ENCODE results near the gene ZNF30.
A peak's percentile ranks its signal among the peaks of the same experiment; 100 is the strongest.

Gene ZNF30

DNA sequence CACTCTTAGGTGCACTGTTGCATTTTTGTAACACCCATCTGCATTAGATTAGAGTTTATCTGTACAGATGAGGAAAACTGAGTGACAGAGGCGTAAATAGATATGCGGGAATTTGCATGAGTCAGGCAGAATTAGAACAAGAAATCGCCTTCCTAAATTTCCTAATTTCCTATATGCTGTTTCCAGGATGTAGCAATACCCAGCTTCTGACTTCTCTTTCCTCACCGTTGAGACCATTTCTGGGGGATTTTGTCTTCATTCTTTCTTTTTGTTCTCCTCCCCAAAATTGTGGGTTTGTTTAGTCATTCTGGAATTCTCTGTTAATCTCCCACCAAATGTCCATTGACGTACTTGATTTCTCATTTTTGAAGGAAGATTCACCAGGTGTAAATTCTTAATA lies 47.9 kb downstream of the ZNF30 start:
- no peak overlapping the region for H3K4me3 ChIP-seq (ENCODE audit: low read length)

DNA sequence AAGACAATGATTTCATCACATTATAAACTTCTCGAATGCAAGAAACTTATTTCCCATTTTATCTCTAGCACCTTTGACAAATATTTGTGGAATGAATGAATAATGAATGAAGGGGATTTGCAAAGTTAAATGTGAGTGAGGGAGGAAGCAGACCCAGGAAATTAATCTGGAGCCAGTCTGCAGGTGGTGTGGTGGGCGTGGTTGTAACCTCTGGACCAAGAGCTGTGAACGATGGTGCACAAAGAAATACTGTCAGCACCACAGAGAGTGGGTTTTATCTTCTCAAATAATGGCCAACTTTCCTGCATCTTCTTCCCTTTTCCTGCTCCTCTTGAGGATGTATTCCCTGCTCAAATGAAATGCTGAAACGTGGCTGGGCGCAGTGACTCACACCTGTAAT lies 48.4 kb downstream of the ZNF30 start:
- no peaks in the 10 kb centered on the region for H3K36me3 ChIP-seq (ENCODE audit: control insufficient read depth, insufficient read depth, low read length, severe bottlenecking)
- peaks cover 17% of the 10 kb centered on the region for H3K27me3 ChIP-seq (replicated peaks; ENCODE audit: control insufficient read depth, insufficient read depth, low read length)
- H3K9ac ChIP-seq (ENCODE audit: low read length) = no peak overlapping the region
- peaks cover 15% of the 10 kb centered on the region for H3K4me1 ChIP-seq (ENCODE audit: control insufficient read depth, insufficient read depth, low read length)
- no peak overlapping the region for H3K4me3 ChIP-seq (ENCODE audit: low read length)
- no peak for DNase-seq (ENCODE audit: low read depth)
- H3K9me3 ChIP-seq (ENCODE audit: control insufficient read depth, low read length) = peaks cover 9% of the 10 kb centered on the region

More for the DNA sequence above, 47.9 kb downstream of the ZNF30 start:
- peaks cover 9% of the 10 kb centered on the region for H3K9me3 ChIP-seq (ENCODE audit: control insufficient read depth, low read length)
- H3K4me1 ChIP-seq (ENCODE audit: control insufficient read depth, insufficient read depth, low read length) = peaks cover 15% of the 10 kb centered on the region
- peaks cover 17% of the 10 kb centered on the region for H3K27me3 ChIP-seq (replicated peaks; ENCODE audit: control insufficient read depth, insufficient read depth, low read length)
- H3K36me3 ChIP-seq (ENCODE audit: control insufficient read depth, insufficient read depth, low read length, severe bottlenecking) = no peaks in the 10 kb centered on the region
- H3K9ac ChIP-seq (ENCODE audit: low read length) = no peak overlapping the region
- no peak for DNase-seq (ENCODE audit: low read depth)

DNA sequence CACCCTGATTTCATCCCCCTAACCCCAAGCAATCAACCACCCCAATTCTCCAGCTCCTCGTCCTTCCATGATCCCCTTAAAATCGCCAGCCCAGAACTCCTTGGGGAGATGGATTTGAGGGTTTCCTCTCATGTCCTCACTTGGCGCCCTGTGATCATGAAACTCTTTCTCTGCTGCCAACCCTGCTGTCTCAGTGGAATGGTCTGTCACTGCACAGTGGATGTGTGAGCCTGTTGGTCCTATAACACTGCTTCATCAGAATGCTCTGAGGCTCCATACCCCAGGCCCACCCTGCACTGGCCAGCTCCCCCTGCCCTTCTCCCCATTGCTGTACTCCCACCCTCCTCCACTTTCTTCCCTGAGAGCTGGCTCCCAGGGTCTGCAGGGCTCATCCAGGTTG lies 49.9 kb downstream of the ZNF30 start:
- H3K4me3 ChIP-seq (ENCODE audit: low read length) = no peak overlapping the region
- H3K36me3 ChIP-seq (ENCODE audit: control insufficient read depth, insufficient read depth, low read length, severe bottlenecking) = no peaks in the 10 kb centered on the region
- H3K27me3 ChIP-seq (replicated peaks; ENCODE audit: control insufficient read depth, insufficient read depth, low read length) = peaks cover 17% of the 10 kb centered on the region
- DNase-seq (ENCODE audit: low read depth) = no peak
- H3K9ac ChIP-seq (ENCODE audit: low read length) = no peak overlapping the region
- H3K9me3 ChIP-seq (ENCODE audit: control insufficient read depth, low read length) = peaks cover 9% of the 10 kb centered on the region
- peaks cover 15% of the 10 kb centered on the region for H3K4me1 ChIP-seq (ENCODE audit: control insufficient read depth, insufficient read depth, low read length)

DNA sequence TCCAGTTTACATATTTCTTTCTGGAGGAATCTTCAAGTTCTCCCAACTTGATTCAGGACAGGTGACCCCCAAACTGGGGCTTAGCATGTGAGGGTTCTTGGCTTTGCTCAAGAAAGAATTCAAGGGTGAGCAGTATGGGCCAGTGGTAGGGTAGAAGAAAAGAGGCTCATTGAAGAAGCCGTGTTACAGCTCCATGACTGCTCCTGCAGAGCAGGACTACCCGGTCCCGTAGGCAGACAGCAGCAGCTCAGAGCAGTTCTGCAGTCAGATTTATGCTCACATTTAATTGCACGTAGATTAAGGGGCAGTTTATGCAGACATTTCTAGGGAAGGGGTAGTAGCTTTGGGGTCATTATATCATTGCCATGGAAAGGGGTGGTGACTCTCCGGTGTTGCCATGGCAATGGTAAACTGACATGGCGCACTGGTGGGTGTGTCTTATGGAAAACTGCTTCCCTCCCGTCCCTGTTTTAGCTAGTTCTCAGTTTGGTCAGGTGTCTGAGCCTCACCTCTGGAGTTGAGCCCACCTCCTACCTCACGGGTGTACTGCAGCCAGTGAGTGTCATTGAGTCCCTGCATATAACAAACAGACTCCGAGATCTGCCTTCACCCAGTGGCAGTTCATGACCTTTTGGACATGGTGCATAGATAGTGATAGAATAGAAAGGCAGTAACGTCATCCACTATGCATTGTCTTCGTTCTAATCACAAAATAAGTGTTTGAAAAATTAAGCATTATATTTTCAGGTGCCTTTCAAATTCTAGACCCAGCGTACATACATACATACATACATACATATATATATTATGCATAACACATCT lies 53.3 kb downstream of the ZNF30 start:
- no peaks in the 10 kb centered on the region for H3K36me3 ChIP-seq (ENCODE audit: control insufficient read depth, insufficient read depth, low read length, severe bottlenecking)
- no peak overlapping the region for H3K4me3 ChIP-seq (ENCODE audit: low read length)
- DNase-seq (ENCODE audit: low read depth) = no peak
- H3K9ac ChIP-seq (ENCODE audit: low read length) = no peak overlapping the region
- H3K9me3 ChIP-seq (ENCODE audit: control insufficient read depth, low read length) = peaks cover 12% of the 10 kb centered on the region
- peaks cover 7% of the 10 kb centered on the region for H3K27me3 ChIP-seq (replicated peaks; ENCODE audit: control insufficient read depth, insufficient read depth, low read length)
- peaks cover 4% of the 10 kb centered on the region for H3K4me1 ChIP-seq (ENCODE audit: control insufficient read depth, insufficient read depth, low read length)

DNA sequence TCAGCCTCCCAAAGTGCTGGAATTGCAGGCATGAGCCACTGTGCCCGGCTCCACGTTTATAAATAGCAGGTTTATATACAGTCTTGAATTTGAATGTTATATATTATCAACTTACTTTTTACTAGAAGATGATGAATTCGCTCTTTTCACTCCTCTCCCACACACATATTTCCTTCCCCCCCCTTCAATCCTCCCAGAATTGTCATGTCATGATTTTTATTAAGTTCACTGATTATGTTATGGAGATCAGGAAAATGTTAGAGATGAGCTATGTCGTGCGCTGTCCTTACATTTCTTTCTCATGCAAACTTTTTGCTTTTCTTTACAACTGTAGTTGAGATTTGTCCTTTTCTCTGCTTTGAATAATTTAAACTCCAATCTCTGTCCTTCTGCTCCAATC lies 55.6 kb downstream of the ZNF30 start:
- Histone ChIP-seq H3K9me3 (ENCODE audit: control insufficient read depth, low read length) (peaks cover 4% of the 10 kb centered on the region), H3K9ac (ENCODE audit: low read length) (no peak overlapping the region), H3K27me3 (replicated peaks; ENCODE audit: control insufficient read depth, insufficient read depth, low read length) (peaks cover 7% of the 10 kb centered on the region), H3K36me3 (ENCODE audit: control insufficient read depth, insufficient read depth, low read length, severe bottlenecking) (no peaks in the 10 kb centered on the region), H3K4me3 (ENCODE audit: low read length) (no peak overlapping the region), H3K4me1 (ENCODE audit: control insufficient read depth, insufficient read depth, low read length) (peaks cover 4% of the 10 kb centered on the region)
- DNase-seq (ENCODE audit: low read depth) = no peak

DNA sequence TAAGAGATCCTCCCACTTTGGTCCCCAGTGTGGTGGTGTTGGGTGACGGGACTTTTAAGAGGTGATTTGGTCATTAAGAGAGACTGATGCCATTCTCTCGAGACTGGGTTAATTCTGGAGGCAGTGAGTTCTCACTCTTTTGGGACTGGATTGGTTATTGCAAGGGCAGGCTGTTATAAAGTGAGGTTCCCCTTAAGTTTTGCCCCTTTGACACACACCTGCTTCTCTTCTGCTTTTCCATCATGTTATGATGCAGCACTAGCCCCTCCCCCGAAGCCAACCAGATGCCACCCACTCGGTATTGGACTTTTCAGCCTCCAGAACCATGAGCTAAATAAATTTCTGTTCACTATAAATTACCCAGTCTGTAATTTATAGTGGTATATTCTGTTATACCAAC lies 57.1 kb downstream of the ZNF30 start:
- H3K36me3 ChIP-seq (ENCODE audit: control insufficient read depth, insufficient read depth, low read length, severe bottlenecking) = no peaks in the 10 kb centered on the region
- H3K9ac ChIP-seq (ENCODE audit: low read length) = no peak overlapping the region
- H3K27me3 ChIP-seq (replicated peaks; ENCODE audit: control insufficient read depth, insufficient read depth, low read length) = peaks cover 7% of the 10 kb centered on the region
- H3K9me3 ChIP-seq (ENCODE audit: control insufficient read depth, low read length) = peaks cover 4% of the 10 kb centered on the region
- peaks cover 4% of the 10 kb centered on the region for H3K4me1 ChIP-seq (ENCODE audit: control insufficient read depth, insufficient read depth, low read length)
- no peak for DNase-seq (ENCODE audit: low read depth)
- no peak overlapping the region for H3K4me3 ChIP-seq (ENCODE audit: low read length)

DNA sequence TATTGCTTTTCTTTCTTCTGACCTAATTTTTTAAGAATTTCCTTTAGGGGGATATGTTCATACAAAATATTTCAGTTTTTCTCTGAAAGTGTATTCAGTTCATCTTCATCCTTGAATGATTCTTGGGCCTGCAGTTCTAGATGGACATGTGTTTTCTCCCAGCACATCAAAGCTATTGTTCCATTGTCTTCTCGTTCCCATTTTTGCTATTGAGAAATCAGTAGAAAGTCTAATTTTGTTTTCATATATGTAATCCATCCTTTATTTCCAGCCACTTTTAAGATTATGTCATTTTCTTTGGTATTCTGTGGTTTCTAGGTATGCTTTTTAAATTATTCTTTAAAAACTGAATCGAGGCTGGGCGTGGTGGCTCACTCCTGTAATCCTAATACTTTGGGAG lies 57.6 kb downstream of the ZNF30 start:
- Histone ChIP-seq H3K9ac (ENCODE audit: low read length) (no peak overlapping the region), H3K27me3 (replicated peaks; ENCODE audit: control insufficient read depth, insufficient read depth, low read length) (peaks cover 2% of the 10 kb centered on the region), H3K4me1 (ENCODE audit: control insufficient read depth, insufficient read depth, low read length) (peaks cover 4% of the 10 kb centered on the region), H3K9me3 (ENCODE audit: control insufficient read depth, low read length) (peaks cover 4% of the 10 kb centered on the region), H3K36me3 (ENCODE audit: control insufficient read depth, insufficient read depth, low read length, severe bottlenecking) (no peaks in the 10 kb centered on the region), H3K4me3 (ENCODE audit: low read length) (no peak overlapping the region)
- no peak for DNase-seq (ENCODE audit: low read depth)

DNA sequence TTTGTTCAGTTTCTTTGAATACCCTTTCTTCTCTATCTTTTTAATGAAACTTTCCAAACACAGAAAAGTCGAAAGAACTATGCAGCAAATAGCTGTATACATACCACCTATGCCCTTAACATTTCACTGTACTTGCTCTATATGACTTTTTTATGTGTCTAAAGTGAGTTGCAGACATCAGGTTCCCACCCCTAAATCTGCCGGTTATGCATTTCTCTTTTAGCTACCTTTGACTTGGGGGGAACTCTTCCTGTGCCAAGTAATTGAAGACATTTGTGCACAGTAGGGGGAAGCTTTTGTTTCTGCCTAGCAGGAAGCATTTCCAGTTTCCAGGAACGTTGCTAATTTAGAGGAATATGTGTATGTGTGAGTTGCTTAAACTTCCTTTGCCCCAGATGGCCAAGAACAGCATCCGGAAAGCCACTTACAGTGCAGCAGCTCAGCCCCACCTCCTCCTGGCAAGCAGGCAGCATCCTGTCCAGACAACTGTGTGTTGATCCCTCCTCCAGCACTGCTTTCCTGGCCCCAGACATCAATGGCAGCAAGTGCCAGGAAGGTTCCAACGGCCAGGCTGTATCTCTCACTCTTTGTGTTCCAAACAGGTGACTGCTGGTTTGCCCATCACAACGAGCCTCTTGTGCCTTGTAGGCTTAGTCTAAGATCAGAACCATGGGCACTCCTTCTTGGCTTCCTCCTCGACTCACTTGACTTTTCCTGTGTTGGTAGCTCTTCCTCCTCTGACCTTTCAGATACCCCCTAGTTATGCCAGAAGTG lies 58.7 kb downstream of the ZNF30 start:
- DNase-seq (ENCODE audit: low read depth) = no peak
- peak overlapping the region; percentile 6 for H3K4me3 ChIP-seq (ENCODE audit: low read length)
- no peaks in the 10 kb centered on the region for H3K27me3 ChIP-seq (replicated peaks; ENCODE audit: control insufficient read depth, insufficient read depth, low read length)
- peaks cover 4% of the 10 kb centered on the region for H3K4me1 ChIP-seq (ENCODE audit: control insufficient read depth, insufficient read depth, low read length)
- no peaks in the 10 kb centered on the region for H3K36me3 ChIP-seq (ENCODE audit: control insufficient read depth, insufficient read depth, low read length, severe bottlenecking)
- peaks cover 4% of the 10 kb centered on the region for H3K9me3 ChIP-seq (ENCODE audit: control insufficient read depth, low read length)
- H3K9ac ChIP-seq (ENCODE audit: low read length) = peak overlapping the region; percentile 27

DNA sequence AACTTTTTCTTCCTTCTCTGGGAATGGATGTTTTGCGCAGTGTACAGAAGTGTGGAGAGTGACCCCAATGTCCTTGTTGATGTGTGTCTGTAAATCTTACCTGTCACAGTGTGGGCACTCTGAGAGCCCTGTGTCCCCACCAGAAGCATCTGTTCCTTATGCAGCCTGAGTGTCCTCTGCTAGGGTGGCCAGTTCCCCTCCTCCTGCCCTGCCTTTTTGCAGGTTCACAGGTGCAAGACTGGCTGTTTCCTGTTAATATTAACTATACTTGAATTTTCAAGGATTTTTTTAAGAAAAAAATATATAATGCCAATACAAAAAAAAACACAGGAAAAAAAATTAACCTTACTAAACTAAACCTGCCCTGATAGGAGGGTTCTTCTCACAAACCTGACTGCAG lies 61.4 kb downstream of the ZNF30 start:
- H3K9me3 ChIP-seq (ENCODE audit: control insufficient read depth, low read length) = peaks cover 4% of the 10 kb centered on the region
- no peak for DNase-seq (ENCODE audit: low read depth)
- peaks cover 4% of the 10 kb centered on the region for H3K4me1 ChIP-seq (ENCODE audit: control insufficient read depth, insufficient read depth, low read length)
- no peak overlapping the region for H3K4me3 ChIP-seq (ENCODE audit: low read length)
- no peak overlapping the region for H3K9ac ChIP-seq (ENCODE audit: low read length)
- no peaks in the 10 kb centered on the region for H3K36me3 ChIP-seq (ENCODE audit: control insufficient read depth, insufficient read depth, low read length, severe bottlenecking)
- no peaks in the 10 kb centered on the region for H3K27me3 ChIP-seq (replicated peaks; ENCODE audit: control insufficient read depth, insufficient read depth, low read length)

DNA sequence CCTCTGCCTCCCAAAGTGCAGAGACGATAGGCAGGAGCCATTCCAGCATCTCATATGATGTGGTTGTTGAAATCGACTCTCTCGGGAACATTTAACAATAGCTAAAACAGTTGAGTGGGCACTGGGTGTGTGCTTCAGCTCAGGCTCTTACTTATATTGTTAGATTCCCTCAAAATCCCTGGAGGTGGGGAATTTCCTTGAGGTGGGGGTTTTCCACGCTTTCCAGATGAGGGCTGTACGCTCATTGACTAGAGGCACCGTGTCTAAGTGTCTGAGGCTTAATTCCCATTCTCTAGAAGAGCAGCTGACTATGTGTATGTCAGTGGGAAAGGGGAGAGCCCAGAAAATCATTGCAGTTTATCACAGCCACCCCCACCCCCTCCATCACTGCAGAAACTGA lies 62.6 kb downstream of the ZNF30 start:
- H3K27me3 ChIP-seq (replicated peaks; ENCODE audit: control insufficient read depth, insufficient read depth, low read length) = peaks cover 3% of the 10 kb centered on the region

DNA sequence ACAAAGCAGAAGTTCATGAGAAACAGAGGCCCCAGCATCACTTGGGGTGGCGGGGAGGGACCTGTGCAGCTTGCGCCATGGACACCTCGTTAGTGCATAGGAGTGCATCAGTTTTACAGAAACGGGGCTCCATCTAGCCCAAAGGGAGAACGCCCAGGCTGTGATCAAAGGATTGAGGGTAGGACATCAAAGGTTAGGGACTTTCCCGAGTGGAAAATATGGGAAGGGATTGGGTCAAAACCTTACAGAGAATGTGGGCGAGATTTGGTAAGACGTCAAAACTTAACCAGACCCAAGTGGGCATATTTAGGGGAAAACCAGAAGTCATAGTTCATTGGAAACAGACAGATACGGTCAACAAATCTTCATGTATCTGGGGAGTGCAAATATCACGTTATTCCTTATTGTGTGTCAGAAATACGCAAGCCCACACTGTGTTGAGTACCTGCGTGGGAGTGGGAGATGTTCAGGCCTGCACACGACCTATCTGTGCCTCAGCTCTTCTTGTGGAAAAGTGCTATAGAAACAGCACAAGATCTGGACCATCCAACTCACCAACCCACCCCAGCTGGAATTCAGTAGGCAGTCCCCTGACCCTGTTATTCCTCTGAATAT lies 64.0 kb downstream of the ZNF30 start:
- H3K4me1 ChIP-seq (ENCODE audit: control insufficient read depth, insufficient read depth, low read length) = no peaks in the 10 kb centered on the region
- DNase-seq (ENCODE audit: low read depth) = no peak
- H3K4me3 ChIP-seq (ENCODE audit: low read length) = no peak overlapping the region
- no peak overlapping the region for H3K9ac ChIP-seq (ENCODE audit: low read length)
- no peaks in the 10 kb centered on the region for H3K36me3 ChIP-seq (ENCODE audit: control insufficient read depth, insufficient read depth, low read length, severe bottlenecking)
- H3K27me3 ChIP-seq (replicated peaks; ENCODE audit: control insufficient read depth, insufficient read depth, low read length) = peaks cover 3% of the 10 kb centered on the region
- no peaks in the 10 kb centered on the region for H3K9me3 ChIP-seq (ENCODE audit: control insufficient read depth, low read length)

More for the DNA sequence above, 62.6 kb downstream of the ZNF30 start:
- peaks cover 4% of the 10 kb centered on the region for H3K4me1 ChIP-seq (ENCODE audit: control insufficient read depth, insufficient read depth, low read length)
- H3K9me3 ChIP-seq (ENCODE audit: control insufficient read depth, low read length) = peaks cover 1% of the 10 kb centered on the region
- no peaks in the 10 kb centered on the region for H3K36me3 ChIP-seq (ENCODE audit: control insufficient read depth, insufficient read depth, low read length, severe bottlenecking)
- no peak for DNase-seq (ENCODE audit: low read depth)
- H3K9ac ChIP-seq (ENCODE audit: low read length) = no peak overlapping the region
- no peak overlapping the region for H3K4me3 ChIP-seq (ENCODE audit: low read length)

Data from adipocyte (in vitro differentiated cells).